Activated naive CD8-positive, alpha-beta T cell treated with anti-CD3 and anti-CD28 coated beads for 36 hours (primary cell): ENCODE results near the gene ANKRD40. TPM values are rescaled to one million over a fixed set of nuclear protein-coding genes. Genes with fewer than 3 reads are reported as not detected.

ENCODE experiments used
- DNase-seq: peaks from one replicate; pipeline ENCODE4 v3.0.0; 2021
- H3K27ac Mint-ChIP-seq: one replicate; pipeline ENCODE4 v1.8.0; 2022; ENCODE audit warnings: mild to moderate bottlenecking, moderate library complexity, mixed read lengths
- H3K27me3 Mint-ChIP-seq: one replicate; pipeline ENCODE4 v1.8.0; 2022; ENCODE audit warnings: mild to moderate bottlenecking, mixed read lengths
- H3K36me3 Mint-ChIP-seq: one replicate; pipeline ENCODE4 v1.8.0; 2021; ENCODE audit warnings: mild to moderate bottlenecking, mixed read lengths
- H3K4me1 Mint-ChIP-seq: one replicate; pipeline ENCODE4 v1.8.0; 2021; ENCODE audit warnings: mixed read lengths
- H3K4me3 Mint-ChIP-seq: one replicate; pipeline ENCODE4 v1.8.0; 2022; ENCODE audit warnings: mild to moderate bottlenecking, moderate library complexity, mixed read lengths
- H3K9me3 Mint-ChIP-seq: one replicate; pipeline ENCODE4 v1.8.0; 2022; ENCODE audit warnings: mixed read lengths
- total RNA-seq, 2 experiments: library from RNA; stranded (reverse); gene quantifications; one replicate each; pipeline ENCODE4 v1.2.3, GENCODE V29; 2021

The ANKRD40 gene
- total RNA-seq, 2 experiments from 2014 or later: 39.5 to 40.2 TPM

DNA sequence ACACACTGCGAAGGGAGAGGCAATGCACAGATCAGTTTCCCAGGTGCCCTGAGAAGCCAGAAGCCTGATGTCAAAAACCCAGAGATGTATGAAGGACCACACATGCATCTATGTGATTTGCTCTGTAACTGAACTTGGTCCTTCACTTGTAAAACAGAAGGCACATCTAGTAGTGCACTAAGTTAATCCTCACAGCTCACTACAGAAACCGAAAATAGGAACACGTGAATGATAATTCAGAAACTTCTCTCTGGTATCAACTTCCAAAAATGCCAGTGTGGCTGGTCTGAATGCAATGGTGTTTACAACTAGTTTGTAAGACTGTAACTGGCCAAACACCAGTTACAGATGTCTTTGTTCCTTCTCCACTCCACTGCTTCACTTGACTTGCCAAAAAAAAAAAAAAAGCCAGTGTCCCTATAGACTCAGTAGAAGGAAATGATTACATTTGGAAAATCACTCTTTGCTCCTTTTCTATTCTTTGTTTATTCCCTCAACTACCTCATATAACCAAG is 11.3 kb downstream of the ANKRD40 start:
- Mint-ChIP-seq H3K4me3 (no peak overlapping the region), H3K9me3 (no peaks in the 10 kb centered on the region), H3K27me3 (no peaks in the 10 kb centered on the region), H3K27ac (peak overlapping the region; percentile 35), H3K4me1 (peaks cover 21% of the 10 kb centered on the region), H3K36me3 (peaks cover 27% of the 10 kb centered on the region)
- no peak for DNase-seq

DNA sequence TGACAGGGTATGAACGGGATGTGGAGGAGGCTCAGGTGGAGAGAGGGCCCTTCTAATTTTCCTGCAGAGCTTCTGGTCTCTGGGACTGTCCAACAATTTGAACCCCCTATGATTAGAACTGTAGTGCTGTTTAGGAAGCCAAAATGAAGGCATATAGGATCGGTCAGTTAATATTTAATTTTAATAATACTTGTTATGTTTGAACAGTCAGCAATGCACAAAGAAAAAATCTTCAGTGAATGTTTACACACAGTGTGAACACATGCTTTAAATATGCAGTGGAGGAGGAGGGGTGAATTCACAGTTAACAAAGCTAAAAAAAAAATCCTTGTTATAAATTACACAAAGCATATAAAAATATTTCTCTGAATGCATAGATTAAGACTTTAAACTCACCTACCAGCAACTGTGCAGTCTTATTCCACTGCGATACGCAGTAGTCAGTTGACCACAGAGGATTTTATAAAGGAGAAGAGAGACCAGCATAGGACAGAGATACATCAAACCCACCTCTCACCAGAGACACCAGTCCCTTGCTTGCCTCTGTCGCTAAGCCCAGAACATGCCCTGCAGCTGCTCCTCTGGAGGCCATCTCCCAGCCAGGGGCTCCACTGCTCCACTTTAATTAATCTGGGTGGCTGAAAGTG is 14.6 kb downstream of the ANKRD40 start:
- no peak overlapping the region for H3K27ac Mint-ChIP-seq
- H3K9me3 Mint-ChIP-seq: no peaks in the 10 kb centered on the region
- H3K4me3 Mint-ChIP-seq: no peak overlapping the region
- DNase-seq: no peak
- peaks cover 15% of the 10 kb centered on the region for H3K4me1 Mint-ChIP-seq
- H3K27me3 Mint-ChIP-seq: no peaks in the 10 kb centered on the region
- H3K36me3 Mint-ChIP-seq: peaks cover 19% of the 10 kb centered on the region

DNA sequence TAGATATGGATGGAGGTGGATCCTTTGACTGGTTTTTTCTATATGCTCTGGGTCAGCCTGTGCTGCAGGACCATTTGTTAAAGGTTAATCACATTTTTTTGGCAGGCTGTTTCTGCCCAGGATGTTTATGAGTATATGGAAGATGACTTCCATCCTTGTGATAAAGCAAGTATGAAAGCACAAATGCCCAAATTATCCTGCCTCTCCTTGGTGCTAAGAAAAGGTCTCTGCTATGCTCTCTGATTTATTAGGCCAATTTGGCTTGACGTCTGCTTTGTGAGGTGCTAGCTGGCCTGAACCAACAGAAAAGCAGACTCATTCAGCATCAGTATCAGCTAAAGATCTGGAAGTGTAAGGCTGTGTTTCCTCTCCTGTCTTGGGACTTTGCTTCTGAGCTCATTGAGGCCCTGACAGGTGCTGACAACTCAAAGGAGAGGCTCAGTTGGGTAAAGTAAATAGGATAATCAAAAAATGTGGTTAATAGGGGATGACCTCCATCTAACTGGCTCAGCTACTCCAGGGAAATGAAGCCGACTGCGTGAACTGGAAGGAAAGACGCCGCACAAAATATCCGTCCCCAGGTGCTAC is 15.2 kb downstream of the ANKRD40 start:
- DNase-seq: no peak
- peaks cover 11% of the 10 kb centered on the region for H3K4me1 Mint-ChIP-seq
- H3K27ac Mint-ChIP-seq: no peak overlapping the region
- peaks cover 19% of the 10 kb centered on the region for H3K36me3 Mint-ChIP-seq
- H3K27me3 Mint-ChIP-seq: no peaks in the 10 kb centered on the region
- no peaks in the 10 kb centered on the region for H3K9me3 Mint-ChIP-seq
- H3K4me3 Mint-ChIP-seq: no peak overlapping the region

DNA sequence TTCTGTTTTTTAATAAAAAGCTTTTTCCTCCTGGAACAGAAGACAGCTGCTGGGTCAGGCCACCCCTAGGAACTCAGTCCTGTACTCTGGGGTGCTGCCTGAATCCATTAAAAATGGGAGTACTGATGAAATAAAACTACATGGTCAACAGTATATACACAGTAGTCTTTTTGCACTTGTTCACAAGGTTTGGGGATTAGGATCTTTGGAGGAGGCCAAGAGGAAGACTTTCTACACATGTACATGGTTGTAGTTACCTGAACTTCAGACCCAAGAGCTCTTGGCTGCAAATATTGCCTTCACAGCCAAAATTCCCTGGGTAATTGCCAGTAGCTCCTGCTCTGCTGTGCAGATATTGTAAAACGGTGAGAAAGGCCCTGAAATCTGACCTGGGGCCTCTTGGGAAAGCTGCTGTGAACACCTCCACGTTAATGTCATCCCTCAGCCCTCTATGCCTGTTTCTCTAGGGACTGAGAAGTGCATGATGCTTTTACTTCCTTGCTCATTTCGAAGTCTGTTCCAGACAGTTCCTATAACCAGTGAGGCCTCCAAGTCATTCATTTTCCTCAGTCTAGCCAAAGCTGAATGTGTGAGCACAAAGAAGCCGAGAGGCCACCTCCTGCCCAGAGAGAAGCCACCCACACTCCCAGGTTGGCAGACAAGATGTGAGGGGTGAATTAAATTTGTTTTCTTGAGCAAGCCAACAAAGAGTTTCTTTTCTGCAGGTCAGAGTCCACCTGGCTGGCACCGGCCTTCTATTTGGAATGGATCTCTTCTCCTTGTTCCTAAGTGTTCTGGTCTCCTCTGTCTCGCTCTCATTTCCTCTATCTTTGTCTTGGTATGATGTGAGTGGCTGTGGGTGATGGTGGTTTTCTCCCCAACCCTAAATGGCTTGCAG is 15.9 kb downstream of the ANKRD40 start:
- no peak overlapping the region for H3K27ac Mint-ChIP-seq
- H3K4me3 Mint-ChIP-seq: no peak overlapping the region
- H3K36me3 Mint-ChIP-seq: peaks cover 14% of the 10 kb centered on the region
- H3K9me3 Mint-ChIP-seq: no peaks in the 10 kb centered on the region
- peaks cover 10% of the 10 kb centered on the region for H3K4me1 Mint-ChIP-seq
- H3K27me3 Mint-ChIP-seq: no peaks in the 10 kb centered on the region
- no peak for DNase-seq

DNA sequence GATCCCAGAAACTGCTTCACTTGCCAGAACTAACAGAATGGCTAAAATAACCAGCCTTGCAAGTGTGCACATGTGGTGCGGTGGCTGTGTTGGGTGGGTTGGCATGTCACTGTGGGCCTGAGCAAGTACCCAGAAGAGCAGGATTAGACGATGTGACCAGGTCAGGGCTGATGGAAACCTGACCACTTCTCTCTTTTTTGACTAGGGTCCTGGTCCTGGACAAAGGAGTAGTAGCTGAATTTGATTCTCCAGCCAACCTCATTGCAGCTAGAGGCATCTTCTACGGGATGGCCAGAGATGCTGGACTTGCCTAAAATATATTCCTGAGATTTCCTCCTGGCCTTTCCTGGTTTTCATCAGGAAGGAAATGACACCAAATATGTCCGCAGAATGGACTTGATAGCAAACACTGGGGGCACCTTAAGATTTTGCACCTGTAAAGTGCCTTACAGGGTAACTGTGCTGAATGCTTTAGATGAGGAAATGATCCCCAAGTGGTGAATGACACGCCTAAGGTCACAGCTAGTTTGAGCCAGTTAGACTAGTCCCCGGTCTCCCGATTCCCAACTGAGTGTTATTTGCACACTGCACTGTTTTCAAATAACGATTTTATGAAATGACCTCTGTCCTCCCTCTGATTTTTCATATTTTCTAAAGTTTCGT is 16.7 kb downstream of the ANKRD40 start:
- no peak for DNase-seq
- Mint-ChIP-seq H3K4me1 (peaks cover 6% of the 10 kb centered on the region), H3K27me3 (no peaks in the 10 kb centered on the region), H3K27ac (no peak overlapping the region), H3K36me3 (peaks cover 11% of the 10 kb centered on the region), H3K9me3 (no peaks in the 10 kb centered on the region), H3K4me3 (no peak overlapping the region)

DNA sequence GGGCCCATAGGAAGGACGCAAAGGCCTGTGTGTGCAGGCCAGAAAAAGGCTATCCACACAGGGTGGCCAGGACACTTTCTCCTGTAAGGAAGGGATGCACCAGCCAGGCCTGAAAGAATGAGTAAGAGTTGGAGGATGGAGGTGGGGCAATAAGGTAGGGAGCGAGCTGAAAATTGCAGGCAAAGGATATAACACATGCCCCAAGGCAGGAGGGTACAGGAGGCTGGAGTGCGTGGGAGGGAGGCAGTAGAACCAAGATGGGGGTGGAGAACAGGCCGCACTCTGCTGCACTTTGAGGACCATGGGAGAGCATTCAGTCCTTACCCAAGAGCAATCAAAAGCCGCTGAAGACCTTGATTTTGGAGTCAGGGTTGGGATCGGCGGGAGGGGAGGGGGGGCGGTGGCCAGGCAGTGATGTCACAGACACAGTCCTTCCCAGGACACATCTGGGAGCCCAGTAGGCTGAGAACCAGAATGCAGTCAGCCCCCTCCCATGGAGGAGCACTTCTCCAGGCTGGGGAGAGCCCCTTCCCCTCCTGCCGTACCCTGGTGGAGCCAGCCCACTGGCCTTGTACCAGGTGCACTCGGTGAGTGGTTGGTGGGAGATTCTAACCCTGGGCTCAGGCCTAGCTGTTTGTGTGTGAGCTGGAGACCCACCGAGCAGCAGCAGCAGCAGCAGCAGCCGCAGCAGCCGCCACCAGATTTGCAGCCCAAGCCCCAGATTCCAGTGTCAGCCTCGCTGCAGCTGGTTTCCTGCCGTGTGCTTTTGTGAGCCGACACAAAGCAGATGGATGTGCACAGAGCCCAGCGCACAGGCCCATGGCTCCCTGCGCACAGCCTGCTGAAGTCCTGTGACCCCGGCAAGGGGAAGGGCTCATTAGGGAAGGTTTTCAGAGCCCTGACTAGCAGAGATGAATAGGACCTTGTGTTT is 17.5 kb downstream of the ANKRD40 start:
- no peak for DNase-seq
- no peak overlapping the region for H3K27ac Mint-ChIP-seq
- no peak overlapping the region for H3K4me3 Mint-ChIP-seq
- peaks cover 2% of the 10 kb centered on the region for H3K4me1 Mint-ChIP-seq
- peaks cover 3% of the 10 kb centered on the region for H3K36me3 Mint-ChIP-seq
- no peaks in the 10 kb centered on the region for H3K27me3 Mint-ChIP-seq
- H3K9me3 Mint-ChIP-seq: no peaks in the 10 kb centered on the region

DNA sequence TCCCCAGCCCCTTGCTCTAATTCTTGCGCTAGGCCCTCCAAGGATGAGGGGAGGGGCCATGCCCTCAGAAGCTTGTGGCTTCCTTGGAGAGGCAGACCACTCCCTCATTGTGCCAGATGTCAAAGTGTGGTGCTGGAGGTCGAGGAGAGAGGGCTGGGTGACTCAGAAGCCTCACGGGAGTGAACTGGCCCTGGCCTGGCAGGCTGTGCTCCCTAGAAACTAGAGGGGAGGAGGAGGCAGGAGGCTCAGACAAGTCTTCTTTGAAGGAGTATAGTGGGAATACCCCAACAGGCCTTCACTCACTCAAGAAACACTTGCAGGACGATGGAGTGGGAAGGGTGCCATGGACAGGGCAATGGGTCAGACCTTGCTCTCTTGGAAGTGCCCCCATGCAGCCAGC is 18.5 kb downstream of the ANKRD40 start:
- Mint-ChIP-seq H3K4me3 (no peak overlapping the region), H3K27me3 (peaks cover 2% of the 10 kb centered on the region), H3K27ac (no peak overlapping the region)

DNA sequence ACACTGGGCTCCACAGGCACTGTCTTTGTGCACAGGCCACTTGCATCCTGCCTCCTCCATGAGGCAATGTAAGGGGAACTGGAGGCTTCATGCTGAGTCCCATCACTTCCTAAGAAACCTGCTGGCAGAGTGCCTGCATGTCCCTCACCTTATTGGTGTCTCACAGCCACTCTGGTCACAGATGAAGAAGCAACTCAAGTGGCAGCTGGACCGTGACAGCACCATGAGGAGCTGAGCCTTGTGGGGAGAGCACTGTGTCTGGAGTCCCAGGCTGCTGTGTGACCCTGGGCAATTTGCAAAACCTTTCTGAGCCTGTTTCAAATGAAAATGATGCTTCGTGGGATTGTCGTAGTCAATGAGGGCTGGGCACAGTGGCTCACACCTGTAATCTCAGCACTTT is 19.5 kb downstream of the ANKRD40 start:
- Mint-ChIP-seq H3K4me1 (no peaks in the 10 kb centered on the region), H3K36me3 (no peaks in the 10 kb centered on the region), H3K27ac (no peak overlapping the region), H3K27me3 (peaks cover 3% of the 10 kb centered on the region), H3K9me3 (no peaks in the 10 kb centered on the region), H3K4me3 (no peak overlapping the region)
- DNase-seq: no peak

More for the DNA sequence above, 18.5 kb downstream of the ANKRD40 start:
- H3K9me3 Mint-ChIP-seq: no peaks in the 10 kb centered on the region
- DNase-seq: no peak
- H3K4me1 Mint-ChIP-seq: no peaks in the 10 kb centered on the region
- H3K36me3 Mint-ChIP-seq: peaks cover under 1% of the 10 kb centered on the region

DNA sequence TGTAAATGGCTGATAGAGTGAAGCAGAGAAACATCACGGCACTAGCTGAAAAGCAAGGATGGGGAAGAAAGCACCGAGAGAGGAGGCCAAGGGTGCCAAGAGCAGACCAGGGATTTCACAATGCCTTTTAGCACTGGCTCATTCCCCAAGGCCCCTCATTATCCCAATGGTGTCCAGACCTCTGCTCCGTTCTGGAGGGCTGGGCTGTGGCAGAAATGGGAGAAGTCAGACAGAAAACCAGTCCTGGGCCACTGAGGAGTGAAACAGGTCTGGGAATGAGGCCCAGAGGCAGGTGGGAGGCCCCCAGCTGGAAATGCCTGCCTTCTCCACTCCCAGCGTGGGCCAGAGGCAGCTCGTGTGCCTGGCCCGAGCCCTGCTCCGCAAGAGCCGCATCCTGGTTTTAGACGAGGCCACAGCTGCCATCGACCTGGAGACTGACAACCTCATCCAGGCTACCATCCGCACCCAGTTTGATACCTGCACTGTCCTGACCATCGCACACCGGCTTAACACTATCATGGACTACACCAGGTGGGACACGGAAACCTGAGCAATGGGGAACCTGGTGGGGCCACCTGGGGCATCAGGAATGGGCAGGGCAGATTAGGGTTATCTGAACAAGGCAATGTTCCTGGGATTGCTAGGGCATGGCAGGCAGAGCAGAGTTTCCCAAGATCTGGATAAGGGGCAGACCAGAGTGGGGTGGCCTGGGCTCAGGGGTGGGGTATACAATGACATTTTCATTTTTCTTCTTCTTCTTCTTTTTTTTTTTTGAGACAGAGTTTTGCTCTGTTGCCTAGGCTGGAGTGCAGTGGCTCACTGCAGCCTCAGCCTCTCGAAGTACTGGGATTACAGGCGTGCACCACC is 20.3 kb downstream of the ANKRD40 start:
- Mint-ChIP-seq H3K4me3 (no peak overlapping the region), H3K9me3 (no peaks in the 10 kb centered on the region), H3K4me1 (no peaks in the 10 kb centered on the region), H3K36me3 (no peaks in the 10 kb centered on the region), H3K27me3 (peaks cover 3% of the 10 kb centered on the region), H3K27ac (no peak overlapping the region)
- no peak for DNase-seq

DNA sequence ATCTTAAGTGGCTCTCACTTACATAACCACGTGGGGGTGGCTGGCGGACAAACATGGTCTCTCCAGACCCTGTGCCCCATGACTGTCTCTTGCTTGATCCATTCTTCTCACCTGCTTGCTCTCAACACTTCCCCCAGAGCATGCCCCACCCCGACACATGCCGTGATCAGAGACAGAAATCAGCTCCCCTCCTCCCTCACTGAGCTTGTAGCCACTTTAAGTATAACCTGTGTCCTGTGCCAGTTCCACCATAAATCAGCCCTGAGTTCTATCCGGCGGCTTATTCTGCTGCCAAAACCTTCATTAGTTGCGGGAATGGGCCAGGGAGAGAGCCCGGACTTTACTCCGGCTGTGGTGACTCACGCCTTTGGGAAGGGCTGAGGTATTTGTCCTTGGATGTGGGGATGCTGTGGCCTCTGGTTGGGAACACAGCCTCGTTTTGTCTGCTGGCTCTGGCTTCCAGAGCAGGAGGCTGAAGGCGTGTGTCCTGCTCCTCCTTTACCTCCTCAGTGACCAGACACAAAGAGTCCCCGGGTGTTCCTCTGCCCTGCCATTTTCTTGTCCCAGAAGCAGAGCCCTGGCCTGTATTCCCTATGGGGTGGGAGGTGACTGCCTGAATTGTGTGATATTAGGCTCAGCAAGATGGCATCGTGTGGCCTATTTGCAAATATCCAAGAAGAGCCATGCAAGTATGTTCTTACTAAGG is 21.1 kb downstream of the ANKRD40 start:
- peaks cover 4% of the 10 kb centered on the region for H3K27me3 Mint-ChIP-seq
- H3K36me3 Mint-ChIP-seq: no peaks in the 10 kb centered on the region
- no peak overlapping the region for H3K4me3 Mint-ChIP-seq
- H3K4me1 Mint-ChIP-seq: no peaks in the 10 kb centered on the region
- H3K27ac Mint-ChIP-seq: no peak overlapping the region
- no peak for DNase-seq
- H3K9me3 Mint-ChIP-seq: no peaks in the 10 kb centered on the region

DNA sequence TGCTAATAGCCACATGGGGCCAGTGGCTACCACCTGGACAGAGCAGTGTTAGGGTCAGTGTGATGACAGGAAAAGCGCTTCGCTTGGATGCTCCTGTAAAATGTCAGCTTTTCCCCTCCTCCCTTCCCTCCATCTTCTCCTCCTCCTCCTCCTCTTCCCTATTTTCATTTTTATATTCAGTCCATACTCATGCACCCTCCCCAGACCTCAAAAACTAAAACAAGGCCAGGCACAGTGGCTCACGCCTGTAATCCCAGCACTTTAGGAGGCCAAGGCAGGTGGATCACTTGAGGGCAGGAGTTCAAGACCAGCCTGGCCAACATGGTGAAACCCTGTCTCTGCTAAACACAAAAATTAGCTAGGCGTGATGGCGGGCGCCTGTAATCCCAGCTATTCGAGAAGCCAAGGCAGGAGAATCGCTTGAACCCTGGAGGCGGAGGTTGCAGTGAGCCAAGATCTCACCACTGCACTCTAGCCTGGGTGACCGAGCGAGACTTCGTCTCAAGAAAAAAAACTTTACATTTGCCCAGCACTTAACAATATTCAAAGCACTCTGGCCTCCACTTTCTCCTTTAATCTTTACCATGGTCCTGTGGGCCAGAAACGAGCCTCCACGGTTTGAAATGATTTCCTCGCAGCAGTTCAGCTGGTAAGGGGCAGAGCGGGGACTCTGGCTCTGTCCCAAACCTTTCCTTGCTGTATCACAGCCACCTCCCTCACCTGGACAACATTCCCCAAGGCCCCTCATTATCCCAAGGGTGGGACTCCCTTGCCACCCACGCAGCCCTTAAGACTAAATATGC is 21.8 kb downstream of the ANKRD40 start:
- Mint-ChIP-seq H3K36me3 (no peaks in the 10 kb centered on the region), H3K4me3 (no peak overlapping the region), H3K4me1 (peaks cover 4% of the 10 kb centered on the region), H3K27ac (no peak overlapping the region), H3K27me3 (peaks cover 11% of the 10 kb centered on the region), H3K9me3 (no peaks in the 10 kb centered on the region)
- no peak for DNase-seq

DNA sequence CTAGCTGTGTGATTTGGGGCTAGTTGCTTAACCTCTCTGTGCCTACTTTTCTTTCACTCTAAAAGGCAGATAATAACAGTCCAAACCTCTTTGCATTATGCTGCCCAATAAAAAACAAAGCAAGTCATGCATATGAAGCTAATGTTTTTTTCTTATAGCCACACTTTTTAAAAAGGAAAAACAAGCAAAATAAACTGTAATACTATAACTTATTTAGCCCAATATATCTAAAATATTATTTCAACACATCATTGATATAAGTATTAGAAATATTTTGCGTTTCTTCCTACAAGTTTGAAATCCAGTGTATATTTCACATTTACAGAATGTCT is 22.4 kb downstream of the ANKRD40 start:
- H3K27ac Mint-ChIP-seq: no peak overlapping the region
- no peak for DNase-seq
- H3K4me3 Mint-ChIP-seq: no peak overlapping the region
- H3K36me3 Mint-ChIP-seq: no peaks in the 10 kb centered on the region
- no peaks in the 10 kb centered on the region for H3K9me3 Mint-ChIP-seq
- H3K27me3 Mint-ChIP-seq: peaks cover 14% of the 10 kb centered on the region
- H3K4me1 Mint-ChIP-seq: peaks cover 4% of the 10 kb centered on the region
